ENCODE measurements around the gene TTI1. TPM values are rescaled to one million over a fixed set of nuclear protein-coding genes. Genes with fewer than 3 reads are reported as not detected.

TTI1 gene
- total RNA-seq, 1 experiment from 2014 or later, result 26.9 TPM

DNA sequence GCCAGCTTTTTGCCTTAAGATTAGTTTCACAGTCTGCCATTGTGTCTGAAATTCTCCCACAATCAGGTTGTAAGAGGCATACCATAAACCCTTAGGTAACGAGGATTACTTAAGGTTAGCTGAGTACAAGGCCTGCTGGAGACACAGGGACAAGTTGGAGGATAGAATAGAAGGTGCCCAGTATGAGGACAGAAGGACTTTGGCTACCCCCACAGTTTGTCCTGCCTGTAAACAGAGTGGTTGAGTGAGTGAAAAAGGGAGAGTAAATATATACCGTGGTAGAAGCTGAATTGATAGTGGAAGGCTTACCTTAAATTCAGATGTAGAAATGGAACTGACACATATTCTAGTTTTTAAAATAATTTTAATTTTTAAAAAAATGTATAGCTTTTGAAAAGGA is 19.6 kb upstream of the TTI1 start:
- TF ChIP-seq, protein P1, sequence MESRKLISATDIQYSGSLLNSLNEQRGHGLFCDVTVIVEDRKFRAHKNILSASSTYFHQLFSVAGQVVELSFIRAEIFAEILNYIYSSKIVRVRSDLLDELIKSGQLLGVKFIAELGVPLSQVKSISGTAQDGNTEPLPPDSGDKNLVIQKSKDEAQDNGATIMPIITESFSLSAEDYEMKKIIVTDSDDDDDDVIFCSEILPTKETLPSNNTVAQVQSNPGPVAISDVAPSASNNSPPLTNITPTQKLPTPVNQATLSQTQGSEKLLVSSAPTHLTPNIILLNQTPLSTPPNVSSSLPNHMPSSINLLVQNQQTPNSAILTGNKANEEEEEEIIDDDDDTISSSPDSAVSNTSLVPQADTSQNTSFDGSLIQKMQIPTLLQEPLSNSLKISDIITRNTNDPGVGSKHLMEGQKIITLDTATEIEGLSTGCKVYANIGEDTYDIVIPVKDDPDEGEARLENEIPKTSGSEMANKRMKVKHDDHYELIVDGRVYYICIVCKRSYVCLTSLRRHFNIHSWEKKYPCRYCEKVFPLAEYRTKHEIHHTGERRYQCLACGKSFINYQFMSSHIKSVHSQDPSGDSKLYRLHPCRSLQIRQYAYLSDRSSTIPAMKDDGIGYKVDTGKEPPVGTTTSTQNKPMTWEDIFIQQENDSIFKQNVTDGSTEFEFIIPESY (IDR thresholded peaks at IDR 0.05; ENCODE audit: extremely low read depth, insufficient replicate concordance, low read length), result no peak
- TF ChIP-seq ELF1 (IDR thresholded peaks at IDR 0.05; ENCODE audit: borderline replicate concordance, low read depth) (no peak), POLR2AphosphoS5 (IDR thresholded peaks at IDR 0.05; ENCODE audit: low read depth, low read length) (no peak), SP1 (IDR thresholded peaks at IDR 0.05; ENCODE audit: low read depth) (no peak), SRF (IDR thresholded peaks at IDR 0.05; ENCODE audit: low read depth) (no peak), JUND (IDR thresholded peaks at IDR 0.05) (no peak), RAD21 (IDR thresholded peaks at IDR 0.05; ENCODE audit: low read depth) (no peak), CEBPB (IDR thresholded peaks at IDR 0.05; ENCODE audit: low read depth) (no peak), YY1 (IDR thresholded peaks at IDR 0.05; ENCODE audit: extremely low read depth, insufficient replicate concordance, low read depth, low read length) (no peak), ZFX (IDR thresholded peaks at IDR 0.05) (no peak), POLR2A (IDR thresholded peaks at IDR 0.05; ENCODE audit: borderline replicate concordance, extremely low read depth, insufficient read depth, insufficient read length) (no peak)
- TF ChIP-seq, protein P2, sequence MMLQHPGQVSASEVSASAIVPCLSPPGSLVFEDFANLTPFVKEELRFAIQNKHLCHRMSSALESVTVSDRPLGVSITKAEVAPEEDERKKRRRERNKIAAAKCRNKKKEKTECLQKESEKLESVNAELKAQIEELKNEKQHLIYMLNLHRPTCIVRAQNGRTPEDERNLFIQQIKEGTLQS (IDR thresholded peaks at IDR 0.05), result no peak
- Histone ChIP-seq H3K9me3 (ENCODE audit: control insufficient read depth in 1 of 2, insufficient read depth in 1 of 2, low read depth in 1 of 2, low read length in 2 of 2) (no peaks in the 10 kb centered on the region), H3K4me1 (ENCODE audit: control insufficient read depth in 1 of 2, insufficient read depth in 2 of 2, low read length in 2 of 2) (peaks cover 3 to 8% of the 10 kb centered on the region in 2 experiments; a peak in 1 of 4 replicates), H3K27me3 (ENCODE audit: insufficient read depth, low read length) (no peaks in the 10 kb centered on the region), H4K20me1 (ENCODE audit: insufficient read depth) (peaks cover 5% of the 10 kb centered on the region; the same call in 1 of the 2 replicates), H3K4me3 (replicated peaks in 1 of 2; ENCODE audit: low read depth in 1 of 2, low read length in 2 of 2) (no peak overlapping the region), H3K79me2 (ENCODE audit: insufficient read depth, low read length) (peaks cover 72% of the 10 kb centered on the region), H3K36me3 (ENCODE audit: control insufficient read depth in 1 of 2, insufficient read depth in 2 of 2, low read length in 2 of 2) (peaks cover 8 to 15% of the 10 kb centered on the region in 2 experiments; a peak in 3 of 4 replicates), H3K9ac (ENCODE audit: low read length) (no peak overlapping the region), H3K4me2 (ENCODE audit: low read length) (no peak overlapping the region), H3K27ac (ENCODE audit: low read depth, low read length) (no peak overlapping the region), H3K9me2 (ENCODE audit: insufficient read depth) (no peaks in the 10 kb centered on the region), H2AFZ (ENCODE audit: low read depth, low read length, poor library complexity, severe bottlenecking) (no peak overlapping the region)
- DNase-seq (ENCODE audit: low read depth, low spot score) (no peak), ATAC-seq (no peak)
- CTCF ChIA-PET, result interaction anchor here (0.6 to 2.0 kb wide), 2 partner anchors 23 to 168 kb away, joined by 5 to 6 read pairs; no protein-coding TSS in a partner anchor
- BruUV-seq (replicated peaks), result no TSS peak
- RAD21 ChIA-PET (ENCODE audit: low non-redundant PET in 1 of 2, low total read pairs in 2 of 2, uncharacterized antibody in 2 of 2, unreplicated experiment in 2 of 2), result no interaction called here
- POLR2A ChIA-PET, result no interaction called here
- intact Hi-C loops (cut with micrococcal nuclease), result no loop called here
